B cell (primary cell): ENCODE data around the gene MAN1A1. TPM values are rescaled to one million over a fixed set of nuclear protein-coding genes. Genes with fewer than 3 reads are reported as not detected.

Experiments
- ATAC-seq: fragments of 200-7000 bp; cut with Tn5 transposase; one replicate; pipeline ENCODE4 v1.10.0; 2021; ENCODE audit warnings: low read depth, mild to moderate bottlenecking, moderate number of reproducible peaks, moderate library complexity
- CTCF ChIA-PET: fragments of 350-600 bp; sonication (Branson Sonifier 250); formaldehyde crosslinking; loops from one replicate; lab custom pipeline; 2021; ENCODE audit warnings: antibody characterized with exemption, inconsistent platforms; lab: Charles Lee
- POLR2A ChIA-PET: fragments of 350-600 bp; sonication (Branson Sonifier 250); formaldehyde crosslinking; loops from one replicate; lab custom pipeline; 2021; ENCODE audit warnings: antibody characterized with exemption; lab: Charles Lee
- DNase-seq: peaks from one replicate; pipeline ENCODE4 v3.0.0; 2013
- H2AFZ ChIP-seq: 2 replicates; pipeline ENCODE4 v1.6.1; 2012; ENCODE audit warnings: mild to moderate bottlenecking, low read depth, low read length; ENCODE audit not compliant: insufficient read depth, poor library complexity, severe bottlenecking
- H3K27ac ChIP-seq, 2 donors: 1 replicate in 1 of 2; 2 replicates in 1 of 2; pipeline ENCODE4 v1.5.1; 2012 to 2013; ENCODE audit warnings: low read length in 2 of 2, mild to moderate bottlenecking in 2 of 2, moderate library complexity in 1 of 2
- H3K27me3 ChIP-seq, 4 experiments: fragments of 200-600 bp in 1 of 4; sonication (generic) in 1 of 4; replicated peaks in 1 of 4; 1 replicate in 2 of 4; 2 replicates in 2 of 4; pipeline versions ENCODE4 v1.6.1 to v1.7.0; 2013 to 2016; ENCODE audit warnings: low read length in 3 of 4, mild to moderate bottlenecking in 2 of 4, mixed read lengths in 1 of 4, moderate library complexity in 1 of 4; ENCODE audit not compliant: insufficient read depth in 4 of 4, control insufficient read depth in 3 of 4; ENCODE audit errors: control extremely low read depth in 1 of 4
- H3K36me3 ChIP-seq, 2 experiments: replicated peaks in 1 of 2; 1 replicate in 1 of 2; 2 replicates in 1 of 2; pipeline versions ENCODE4 v1.6.1 to v1.7.1; 2013; ENCODE audit warnings: low read length in 1 of 2; ENCODE audit not compliant: insufficient read depth in 2 of 2, control insufficient read depth in 1 of 2; ENCODE audit errors: control extremely low read depth in 1 of 2, extremely low read depth in 1 of 2
- H3K4me1 ChIP-seq, 2 donors: fragments of 200-600 bp in 1 of 2; sonication (generic) in 1 of 2; 1 replicate in 1 of 2; 2 replicates in 1 of 2; pipeline versions ENCODE4 v1.5.1 to v1.6.1; 2013 to 2017; ENCODE audit warnings: low read length in 2 of 2; ENCODE audit not compliant: control insufficient read depth in 2 of 2, insufficient read depth in 2 of 2
- H3K4me2 ChIP-seq: replicated peaks from 2 replicates; pipeline ENCODE3; 2012; ENCODE audit warnings: mild to moderate bottlenecking, low read depth, low read length; ENCODE audit not compliant: poor library complexity, severe bottlenecking
- H3K4me3 ChIP-seq, 5 experiments: fragments of 200-600 bp in 1 of 5; sonication (generic) in 1 of 5; 1 replicate in 3 of 5; 2 replicates in 2 of 5; pipeline versions ENCODE4 v1.5.1 to v1.7.0; 2011 to 2016; ENCODE audit warnings: low read length in 4 of 5, mild to moderate bottlenecking in 4 of 5, low read depth in 2 of 5, control low read depth in 1 of 5, moderate library complexity in 1 of 5; ENCODE audit not compliant: insufficient read depth in 1 of 5; ENCODE audit errors: control extremely low read depth in 1 of 5, extremely low read depth in 1 of 5
- H3K79me2 ChIP-seq: fragments of 200-600 bp; sonication (generic); one replicate; pipeline ENCODE4 v1.6.0; 2016; ENCODE audit warnings: low read length; ENCODE audit not compliant: control insufficient read depth, insufficient read depth
- H3K9ac ChIP-seq: fragments of 200-600 bp; sonication (generic); 2 replicates; pipeline ENCODE4 v1.6.1; 2017; ENCODE audit warnings: mild to moderate bottlenecking, low read length, moderate library complexity
- H3K9me3 ChIP-seq, 3 donors: one replicate each; pipeline versions ENCODE4 v1.6.1 to v1.7.1; 2013; ENCODE audit warnings: low read length in 2 of 3; ENCODE audit not compliant: control insufficient read depth in 2 of 3, insufficient read depth in 1 of 3; ENCODE audit errors: control extremely low read depth in 1 of 3
- H4K20me1 ChIP-seq: 2 replicates; pipeline ENCODE4 v1.6.0; 2012; ENCODE audit warnings: mild to moderate bottlenecking, low read length; ENCODE audit not compliant: insufficient read depth, control insufficient read depth, poor library complexity, severe bottlenecking
- H3K27ac Mint-ChIP-seq: one replicate; pipeline ENCODE4 v1.8.0; 2021; ENCODE audit warnings: mixed read lengths
- H3K27me3 Mint-ChIP-seq: one replicate; pipeline ENCODE4 v1.8.0; 2021; ENCODE audit warnings: mixed read lengths
- H3K4me1 Mint-ChIP-seq: one replicate; pipeline ENCODE4 v1.8.0; 2021; ENCODE audit warnings: mixed read lengths
- H3K4me3 Mint-ChIP-seq: one replicate; pipeline ENCODE4 v1.8.0; 2021; ENCODE audit warnings: mixed read lengths
- H3K9me3 Mint-ChIP-seq: one replicate; pipeline ENCODE4 v1.8.0; 2022; ENCODE audit warnings: mixed read lengths; ENCODE audit not compliant: insufficient read depth
- CTCF ChIP-seq: fragments of 200-600 bp; IDR thresholded peaks from one replicate; pipeline ENCODE4 v1.8.0; 2022; ENCODE audit warnings: antibody characterized with exemption, mild to moderate bottlenecking
- EZH2 ChIP-seq: IDR thresholded peaks from 2 replicates; pipeline ENCODE4 v1.6.1; 2012; ENCODE audit warnings: borderline replicate concordance, low read depth, mild to moderate bottlenecking, moderate library complexity, low read length; ENCODE audit not compliant: insufficient read depth, poor library complexity, severe bottlenecking
- WGBS: methylation state at CpG from one replicate; pipeline ENCODE4 v1.1.5; 2013; ENCODE audit warnings: missing lambda C conversion rate; ENCODE audit not compliant: insufficient coverage; 5-methylcytosine and 5-hydroxymethylcytosine counted together
- intact Hi-C: fragments of 100-400 bp; cut with micrococcal nuclease; formaldehyde crosslinking; loops from one replicate; pipeline ENCODE4 v1.10.0; 2022
- polyA plus RNA-seq: library from polyadenylated mRNA; depleted of rRNA; stranded (reverse); fragments of >200 nt; gene quantifications from 2 replicates; pipeline ENCODE4 v1.2.3, GENCODE V29; 2012
- total RNA-seq, 2 donors: library from RNA; stranded (reverse); fragments of 120-200 nt in 1 of 2; gene quantifications; 1 replicate in 1 of 2; 2 replicates in 1 of 2; pipeline versions ENCODE4 v1.2.3 to v1.2.4, GENCODE V29; 2013 to 2022

MAN1A1 gene
- total and polyA plus RNA-seq, 2 donors (not counting 1 experiment from before 2014, with no cell fraction given), result 5.1 to 31.7 TPM

GRCh38 chr6:119176445-119176844 lies 173.1 kb downstream of the MAN1A1 start:
- WGBS, result no CpG with 5 or more reads among the region's 3 CpGs
- Histone ChIP-seq H3K36me3 (peaks cover 0 to 4% of the 10 kb centered on the region in 2 experiments), H3K9ac (no peak overlapping the region), H3K4me1 (no peaks in the 10 kb centered on the region), H3K27ac (no peak overlapping the region), H3K27me3 (no peaks in the 10 kb centered on the region), H3K9me3 (no peaks in the 10 kb centered on the region), H4K20me1 (no peaks in the 10 kb centered on the region), H3K79me2 (no peaks in the 10 kb centered on the region), H3K4me2 (no peak overlapping the region), H2AFZ (no peak overlapping the region), H3K4me3 (no peak overlapping the region)
- Mint-ChIP-seq H3K4me3 (no peak overlapping the region), H3K27ac (no peak overlapping the region), H3K9me3 (no peaks in the 10 kb centered on the region), H3K4me1 (no peaks in the 10 kb centered on the region), H3K27me3 (no peaks in the 10 kb centered on the region)
- POLR2A ChIA-PET, result no interaction called here
- intact Hi-C loops, result no loop called here
- CTCF ChIA-PET, result no interaction called here
- TF ChIP-seq CTCF (no peak), EZH2 (no peak)
- no peak for DNase-seq
- ATAC-seq, result no peak

GRCh38 chr6:119174879-119175817 lies 174.4 kb downstream of the MAN1A1 start:
- ATAC-seq (no peak), DNase-seq (no peak)
- Histone ChIP-seq H2AFZ (no peak overlapping the region), H3K27ac (no peak overlapping the region), H3K9ac (no peak overlapping the region), H3K27me3 (no peaks in the 10 kb centered on the region), H3K79me2 (no peaks in the 10 kb centered on the region), H3K4me2 (no peak overlapping the region), H3K4me1 (no peaks in the 10 kb centered on the region), H3K36me3 (peaks cover 0 to 3% of the 10 kb centered on the region in 2 experiments), H3K4me3 (no peak overlapping the region), H4K20me1 (no peaks in the 10 kb centered on the region), H3K9me3 (no peaks in the 10 kb centered on the region)
- Mint-ChIP-seq H3K4me1 (no peaks in the 10 kb centered on the region), H3K9me3 (no peaks in the 10 kb centered on the region), H3K27me3 (no peaks in the 10 kb centered on the region), H3K27ac (no peak overlapping the region), H3K4me3 (no peak overlapping the region)
- TF ChIP-seq EZH2 (no peak), CTCF (no peak)
- ChIA-PET POLR2A (no interaction called here), CTCF (interaction anchor here (0.6 kb wide), 1 partner anchor 337 kb away, joined by 3 read pairs; no protein-coding TSS in a partner anchor)
- intact Hi-C loops, result no loop called here
- WGBS, result 94% methylated on average over 3 of the region's 8 CpGs
